AG09319 (cell line): Measurements from ENCODE around the gene CCBE1.

Experiments used
- DNase-seq: peaks from one replicate; pipeline ENCODE4 v3.0.0-alpha.2; 2010; ENCODE audit warnings: low read depth; ENCODE audit errors: extremely low read depth
- CTCF ChIP-seq: IDR thresholded peaks from 2 replicates; pipeline ENCODE4 v1.5.1; 2011; ENCODE audit warnings: low read depth, mild to moderate bottlenecking, inconsistent platforms, low read length, moderate library complexity

Gene CCBE1

GRCh38 chr18:59694824-59695223 lies 2.4 kb downstream of the CCBE1 start:
- TF ChIP-seq CTCF: no peak
- no peak for DNase-seq

- DNase-seq: no peak
- TF ChIP-seq CTCF: no peak
Measured at GRCh38 chr18:59691996-59692395, 5.2 kb downstream of the CCBE1 start.

- no peak for DNase-seq
Measured at GRCh38 chr18:59690996-59691395, 6.2 kb downstream of the CCBE1 start.

GRCh38 chr18:59690186-59690982 lies 6.8 kb downstream of the CCBE1 start:
- TF ChIP-seq CTCF: no peak
- no peak for DNase-seq

More at GRCh38 chr18:59690996-59691395, 6.2 kb downstream of the CCBE1 start:
- TF ChIP-seq CTCF: no peak

GRCh38 chr18:59689756-59690155 lies 7.5 kb downstream of the CCBE1 start:
- no peak for TF ChIP-seq CTCF
- DNase-seq: no peak

GRCh38 chr18:59686260-59686659 lies 11.0 kb downstream of the CCBE1 start:
- TF ChIP-seq CTCF: no peak
- no peak for DNase-seq

GRCh38 chr18:59685501-59685900 lies 11.7 kb downstream of the CCBE1 start:
- TF ChIP-seq CTCF: no peak
- no peak for DNase-seq
